HEK293T (cell line): ENCODE data around the gene CD300E.

Experiments
- BHLHE40 ChIP-seq: fragments of 450-650 bp; IDR thresholded peaks from 2 replicates; pipeline ENCODE4 v1.6.1; 2016; ENCODE audit warnings: mild to moderate bottlenecking, moderate library complexity, borderline replicate concordance
- FOXK2 ChIP-seq: fragments of 450-650 bp; IDR thresholded peaks from 2 replicates; pipeline ENCODE4 v1.6.1; 2016; ENCODE audit warnings: mild to moderate bottlenecking
- NFRKB ChIP-seq: fragments of 450-650 bp; IDR thresholded peaks from 2 replicates; pipeline ENCODE4 v1.6.1; 2016; ENCODE audit warnings: mild to moderate bottlenecking, moderate library complexity
- SP1 ChIP-seq: fragments of 450-650 bp; IDR thresholded peaks from 2 replicates; pipeline ENCODE4 v1.6.1; 2017
- TARDBP ChIP-seq: fragments of 450-650 bp; IDR thresholded peaks from 2 replicates; pipeline ENCODE4 v1.6.1; 2016
- ZNF384 ChIP-seq: fragments of 450-650 bp; IDR thresholded peaks from 2 replicates; pipeline ENCODE4 v1.6.1; 2016

DNA sequence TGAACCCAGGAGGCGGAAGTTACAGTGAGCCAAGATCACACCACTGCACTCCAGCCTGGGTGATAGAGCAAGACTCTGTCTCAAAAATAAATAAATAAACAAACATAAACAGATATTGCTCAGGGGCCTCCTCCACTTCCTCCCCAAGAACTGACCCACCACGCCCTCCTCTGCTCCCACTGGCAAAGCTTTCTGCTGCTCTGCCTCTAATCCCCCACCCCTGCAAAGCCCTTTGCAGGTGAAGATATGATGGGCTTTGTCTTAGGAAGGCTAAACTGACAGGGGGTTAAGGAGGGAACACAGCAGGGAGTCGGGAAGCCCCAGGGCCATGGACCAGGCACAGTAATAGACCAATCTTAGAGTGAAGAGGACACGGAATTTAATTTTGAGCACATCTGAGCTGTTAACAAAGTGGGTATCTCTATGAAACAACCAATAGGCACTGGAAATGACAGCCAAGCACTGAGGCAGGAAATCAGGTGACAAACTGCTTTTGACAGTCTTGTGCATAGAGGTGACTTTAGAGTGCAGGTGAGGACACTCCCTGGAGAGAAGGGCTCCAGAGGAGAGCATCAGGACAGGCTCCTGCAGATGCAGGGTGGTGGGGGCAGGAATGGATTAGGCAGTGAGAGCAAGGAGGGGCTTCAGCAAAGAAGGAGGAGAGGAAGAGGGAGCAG lies 25.1 kb downstream of the CD300E start:
- no peak for TF ChIP-seq BHLHE40
- TF ChIP-seq ZNF384 = no peak
- no peak for TF ChIP-seq NFRKB
- no peak for TF ChIP-seq SP1
- no peak for TF ChIP-seq FOXK2
- TF ChIP-seq TARDBP = no peak
